ENCODE measurements around the gene PRSS57. TPM values are rescaled to one million over a fixed set of nuclear protein-coding genes. Genes with fewer than 3 reads are reported as not detected.

Gene PRSS57
- total and polyA plus RNA-seq, 9 donors = 0.07 to 0.33 TPM; not detected in 7

DNA sequence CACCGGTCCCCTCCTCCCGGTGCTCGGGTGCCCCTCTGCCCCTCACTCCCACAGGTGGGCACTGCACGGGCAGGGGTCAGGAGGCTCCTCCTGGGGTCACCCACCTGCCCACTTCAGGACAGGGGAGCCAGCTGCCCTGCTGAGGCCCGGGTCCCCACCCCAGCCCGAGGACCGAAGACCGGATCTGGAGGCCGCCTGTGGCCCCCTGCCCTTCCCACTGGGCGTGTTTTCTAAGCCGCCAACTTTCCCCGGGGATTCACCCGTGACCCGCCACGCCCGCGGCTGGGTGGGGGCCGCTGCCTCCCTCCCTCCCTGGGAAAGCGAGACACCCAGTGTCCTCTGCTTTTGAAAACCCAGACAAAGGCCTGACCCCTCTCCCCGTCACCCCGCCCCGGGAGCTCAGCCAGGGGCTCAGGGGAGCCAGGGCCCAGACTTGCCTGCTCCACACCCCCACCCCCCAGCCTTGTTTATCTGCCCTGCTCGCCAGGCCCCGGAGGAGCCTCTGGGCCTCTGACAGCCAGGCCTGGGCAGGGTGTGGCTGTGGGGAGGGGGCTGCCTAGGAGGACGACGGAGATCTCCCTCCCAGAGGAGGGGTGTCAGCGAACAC lies 14.8 kb upstream of the PRSS57 start:
- peak overlapping the region; percentile 80 for H3K4me3 ChIP-seq
- H3K9me3 ChIP-seq = no peaks in the 10 kb centered on the region
- 8 to 16% (median 12%) methylated on average over 25 to 27 of the region's 27 CpGs for WGBS, 3 donors
- TF ChIP-seq POLR2A (IDR thresholded peaks at IDR 0.05) (no peak), EP300 (IDR thresholded peaks at IDR 0.05) (no peak)
- TF ChIP-seq, protein P1, sequence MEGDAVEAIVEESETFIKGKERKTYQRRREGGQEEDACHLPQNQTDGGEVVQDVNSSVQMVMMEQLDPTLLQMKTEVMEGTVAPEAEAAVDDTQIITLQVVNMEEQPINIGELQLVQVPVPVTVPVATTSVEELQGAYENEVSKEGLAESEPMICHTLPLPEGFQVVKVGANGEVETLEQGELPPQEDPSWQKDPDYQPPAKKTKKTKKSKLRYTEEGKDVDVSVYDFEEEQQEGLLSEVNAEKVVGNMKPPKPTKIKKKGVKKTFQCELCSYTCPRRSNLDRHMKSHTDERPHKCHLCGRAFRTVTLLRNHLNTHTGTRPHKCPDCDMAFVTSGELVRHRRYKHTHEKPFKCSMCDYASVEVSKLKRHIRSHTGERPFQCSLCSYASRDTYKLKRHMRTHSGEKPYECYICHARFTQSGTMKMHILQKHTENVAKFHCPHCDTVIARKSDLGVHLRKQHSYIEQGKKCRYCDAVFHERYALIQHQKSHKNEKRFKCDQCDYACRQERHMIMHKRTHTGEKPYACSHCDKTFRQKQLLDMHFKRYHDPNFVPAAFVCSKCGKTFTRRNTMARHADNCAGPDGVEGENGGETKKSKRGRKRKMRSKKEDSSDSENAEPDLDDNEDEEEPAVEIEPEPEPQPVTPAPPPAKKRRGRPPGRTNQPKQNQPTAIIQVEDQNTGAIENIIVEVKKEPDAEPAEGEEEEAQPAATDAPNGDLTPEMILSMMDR (IDR thresholded peaks at IDR 0.05) = no peak
- no peaks in the 10 kb centered on the region for H3K36me3 ChIP-seq
- H3K27ac ChIP-seq = peak overlapping the region; percentile 93
- H3K27me3 ChIP-seq = no peaks in the 10 kb centered on the region
- intact Hi-C loops (cut with DNase I) = no loop called here
- H3K4me1 ChIP-seq (ENCODE audit: insufficient read depth) = peaks cover 3% of the 10 kb centered on the region
- peak; percentile 68 to 81 (median 68) for DNase-seq

DNA sequence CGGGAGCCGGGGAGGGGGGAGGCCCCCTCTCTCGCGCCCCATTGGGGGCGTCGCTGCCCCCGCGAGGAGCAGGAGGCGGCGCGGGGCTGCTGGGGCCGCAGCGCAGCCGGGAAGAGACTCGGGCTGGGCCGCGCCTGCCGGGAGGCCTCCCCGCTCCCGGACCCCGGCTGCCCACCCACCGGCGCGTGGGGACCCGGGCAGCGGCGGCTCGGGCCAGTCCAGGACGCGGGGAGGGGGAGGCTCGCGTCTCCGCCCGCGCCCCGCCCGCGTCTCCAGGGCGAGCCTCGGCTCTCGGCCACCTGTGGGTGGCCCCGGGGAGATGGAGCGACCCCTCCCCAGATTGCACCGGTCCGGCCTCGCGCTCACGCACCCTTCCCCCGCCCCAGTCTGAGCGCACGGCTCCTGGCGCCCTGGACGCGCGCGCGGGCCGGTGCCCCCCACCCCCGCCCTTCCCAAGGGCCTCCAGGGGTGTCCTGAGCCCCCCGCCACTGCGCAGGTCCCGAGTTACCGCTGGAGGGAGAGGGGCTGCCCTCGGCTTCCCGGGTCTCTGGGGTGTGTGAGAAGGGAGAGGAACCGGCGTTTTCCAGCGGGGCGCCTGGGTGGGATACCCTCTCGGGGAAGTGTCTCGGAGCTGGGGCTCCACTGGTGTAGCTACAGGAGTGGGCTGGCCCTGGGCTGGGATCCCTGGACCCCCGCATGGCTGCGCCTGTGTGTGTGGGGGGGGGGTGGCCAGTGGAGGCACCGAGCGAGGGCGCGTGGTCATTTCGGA lies 14.1 kb upstream of the PRSS57 start:
- TF ChIP-seq, protein P1 (IDR thresholded peaks at IDR 0.05) = no peak
- no peak for TF ChIP-seq POLR2A (IDR thresholded peaks at IDR 0.05)
- TF ChIP-seq EP300 (IDR thresholded peaks at IDR 0.05) = no peak
- Histone ChIP-seq H3K27me3 (no peaks in the 10 kb centered on the region), H3K4me3 (peak overlapping the region; percentile 80), H3K36me3 (no peaks in the 10 kb centered on the region), H3K4me1 (ENCODE audit: insufficient read depth) (peaks cover 3% of the 10 kb centered on the region), H3K27ac (peak overlapping the region; percentile 93), H3K9me3 (no peaks in the 10 kb centered on the region)
- WGBS, 3 donors = 0 to 5% (median 1%) methylated on average over 26 to 78 of the region's 78 CpGs
- peak; percentile 41 to 67 (median 58) for DNase-seq
- intact Hi-C loops (cut with DNase I) = no loop called here

DNA sequence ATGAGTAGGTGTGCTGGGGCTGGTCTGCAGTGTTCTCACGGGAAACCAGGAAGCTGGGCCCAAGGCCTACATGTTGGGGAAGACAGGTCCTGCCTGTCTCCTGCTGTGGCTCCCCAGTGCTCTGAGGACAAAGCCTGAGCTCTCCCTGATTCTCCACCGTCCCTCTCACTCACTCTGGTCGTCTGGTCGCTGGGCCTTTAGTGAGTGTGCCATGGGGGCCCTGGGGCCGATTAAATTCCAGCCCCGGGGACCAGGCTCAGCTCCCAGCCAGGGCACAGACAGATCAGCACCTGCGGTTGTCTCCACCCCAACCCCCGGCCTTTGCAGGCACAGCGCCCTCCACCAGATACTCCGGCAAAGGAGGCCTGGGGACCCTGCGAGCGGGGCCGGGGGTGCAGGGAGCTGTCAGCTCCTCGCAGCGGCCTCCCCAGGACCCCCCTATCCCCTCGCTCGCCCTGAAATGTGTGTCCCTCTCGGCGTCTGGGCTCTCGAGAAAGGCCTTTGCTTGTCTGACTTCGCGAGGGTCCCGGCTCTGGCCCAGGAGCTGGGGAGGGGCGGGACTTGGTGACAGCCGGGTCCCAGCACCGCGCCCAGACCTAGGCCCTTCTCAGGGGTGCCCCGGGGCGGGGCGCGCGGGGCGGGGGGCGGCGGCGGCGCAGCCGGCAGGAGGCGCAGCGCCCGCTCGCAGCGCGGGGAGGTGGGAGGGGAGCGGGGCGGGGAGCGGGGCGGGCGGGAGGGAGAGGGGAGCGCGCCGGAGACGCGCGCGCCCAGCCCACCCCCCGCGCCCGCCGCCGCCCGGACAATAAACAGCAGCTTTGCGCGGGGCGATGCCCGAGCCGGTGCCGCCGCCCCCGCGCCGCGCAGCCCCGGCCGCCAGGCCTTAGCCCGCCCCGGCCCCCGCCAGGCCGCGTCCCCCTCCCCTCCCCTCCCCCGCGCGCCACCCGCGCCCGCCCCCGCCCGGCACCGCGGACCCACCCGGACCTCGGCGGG lies 13.2 kb upstream of the PRSS57 start, which contains the start of gene PALM:
PALM (plus strand) TSS at position 782 of the 990 bp plus-strand sequence. CDS start 212 bp downstream, outside the sequence.
- H3K4me3 ChIP-seq = peak within 1 kb of the TSS; percentile 80
- intact Hi-C loops (cut with DNase I) = no loop called here
- peaks cover 3% of the 10 kb centered on the region for H3K4me1 ChIP-seq (ENCODE audit: insufficient read depth)
- WGBS, 3 donors = 5 to 10% (median 9%) methylated on average over 28 to 77 of the region's 93 CpGs
- no peaks in the 10 kb centered on the region for H3K9me3 ChIP-seq
- H3K36me3 ChIP-seq = no peaks in the 10 kb centered on the region
- peak within 1 kb of the TSS; percentile 93 for H3K27ac ChIP-seq
- H3K27me3 ChIP-seq = no peaks in the 10 kb centered on the region
- DNase-seq = peak; percentile 52 to 76 (median 70)
- TF ChIP-seq POLR2A (IDR thresholded peaks at IDR 0.05) = no peak
- no peak for TF ChIP-seq EP300 (IDR thresholded peaks at IDR 0.05)
- TF ChIP-seq, protein P1 (IDR thresholded peaks at IDR 0.05) = peak in 1 of 3 donors; percentile 6

DNA sequence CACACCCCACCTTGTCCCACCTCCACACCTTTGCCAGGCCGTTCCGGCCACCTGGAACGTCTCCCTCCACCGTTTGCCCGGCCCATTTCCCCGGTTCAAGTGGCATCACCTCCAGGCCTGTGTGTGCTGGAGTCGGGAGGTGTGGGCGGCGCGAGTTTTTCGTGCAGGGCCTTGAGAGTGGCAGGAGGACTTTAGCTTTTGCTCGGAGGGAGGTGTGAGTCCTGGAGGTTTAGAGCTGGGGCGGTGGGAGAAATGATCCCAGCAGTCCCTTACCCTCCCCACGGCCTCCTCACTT lies 9.1 kb upstream of the PRSS57 start:
- WGBS, 3 donors = 23 to 39% (median 32%) methylated on average over 14 of the region's 14 CpGs
- DNase-seq = no peak
- Histone ChIP-seq H3K9me3 (no peaks in the 10 kb centered on the region), H3K4me3 (no peak overlapping the region), H3K4me1 (ENCODE audit: insufficient read depth) (no peaks in the 10 kb centered on the region), H3K27me3 (no peaks in the 10 kb centered on the region), H3K27ac (no peak overlapping the region), H3K36me3 (no peaks in the 10 kb centered on the region)
- intact Hi-C loops (cut with DNase I) = no loop called here
- TF ChIP-seq EP300 (IDR thresholded peaks at IDR 0.05) (no peak), POLR2A (IDR thresholded peaks at IDR 0.05) (no peak)
- TF ChIP-seq, protein P1 (IDR thresholded peaks at IDR 0.05) = no peak
